Measurements from ENCODE around the gene SYK.
"Not testable (repeated sequence)": the region's sequence is repeated elsewhere in the genome, so short reads cannot be mapped to it uniquely, and the experiment has no call there.

Gene SYK

GRCh38 chr9:90880669-90881068, 79.0 kb downstream of the SYK start:
- no peak for DNase-seq (ENCODE audit: low read depth)

GRCh38 chr9:90881648-90882047, 80.0 kb downstream of the SYK start:
- no peak for DNase-seq (ENCODE audit: low read depth)

- no peak for DNase-seq (ENCODE audit: low read depth)
Observed at GRCh38 chr9:90882991-90883600, 81.5 kb downstream of the SYK start.

GRCh38 chr9:90883661-90884060, 82.0 kb downstream of the SYK start:
- DNase-seq (ENCODE audit: low read depth), result no peak

GRCh38 chr9:90884178-90884577, 82.6 kb downstream of the SYK start:
- DNase-seq (ENCODE audit: low read depth), result no peak

- DNase-seq (ENCODE audit: low read depth), result not testable (repeated sequence)
Observed at GRCh38 chr9:90886868-90887267, 85.2 kb downstream of the SYK start.

- no peak for DNase-seq (ENCODE audit: low read depth)
Observed at GRCh38 chr9:90888941-90889340, 87.3 kb downstream of the SYK start.

- no peak for DNase-seq (ENCODE audit: low read depth)
Observed at GRCh38 chr9:90890146-90890810, 88.7 kb downstream of the SYK start.

GRCh38 chr9:90891308-90892040, 89.9 kb downstream of the SYK start:
- no peak for DNase-seq (ENCODE audit: low read depth)

- no peak for DNase-seq (ENCODE audit: low read depth)
Observed at GRCh38 chr9:90892918-90893317, 91.3 kb downstream of the SYK start.

GRCh38 chr9:90893706-90894105, 92.1 kb downstream of the SYK start:
- no peak for DNase-seq (ENCODE audit: low read depth)

GRCh38 chr9:90894986-90895687, 93.5 kb downstream of the SYK start:
- DNase-seq (ENCODE audit: low read depth), result no peak

GRCh38 chr9:90895786-90896185, 94.2 kb downstream of the SYK start:
- DNase-seq (ENCODE audit: low read depth), result no peak

- no peak for DNase-seq (ENCODE audit: low read depth)
Observed at GRCh38 chr9:90896231-90896630, 94.6 kb downstream of the SYK start.

- DNase-seq (ENCODE audit: low read depth), result no peak
Observed at GRCh38 chr9:90898228-90898627, 96.6 kb downstream of the SYK start.

GRCh38 chr9:90899287-90899686, 97.7 kb downstream of the SYK start:
- no peak for DNase-seq (ENCODE audit: low read depth)

GRCh38 chr9:90900130-90900529, 98.5 kb downstream of the SYK start:
- no peak for DNase-seq (ENCODE audit: low read depth)

GRCh38 chr9:90901933-90902332, 100.3 kb downstream of the SYK start:
- DNase-seq (ENCODE audit: low read depth), result no peak

GRCh38 chr9:90903766-90904424, 102.3 kb downstream of the SYK start:
- DNase-seq (ENCODE audit: low read depth), result no peak

- no peak for DNase-seq (ENCODE audit: low read depth)
Observed at GRCh38 chr9:90904706-90905478, 103.3 kb downstream of the SYK start.

- no peak for DNase-seq (ENCODE audit: low read depth)
Observed at GRCh38 chr9:90905822-90906221, 104.2 kb downstream of the SYK start.
